ENCODE data around the gene INMT. TPM values are rescaled to one million over a fixed set of nuclear protein-coding genes. Genes with fewer than 3 reads are reported as not detected.

INMT gene
- total RNA-seq, 2 donors from 2014 or later = 88.9 to 199 TPM

GRCh38 chr7:30744075-30744417, 7.9 kb upstream of the INMT start:
- Histone ChIP-seq H3K27me3 (no peaks in the 10 kb centered on the region), H3K27ac (no peak overlapping the region), H3K9me3 (no peaks in the 10 kb centered on the region), H3K4me3 (no peak overlapping the region), H3K4me1 (peaks cover 0 to 8% of the 10 kb centered on the region in 2 donors), H3K36me3 (no peaks in the 10 kb centered on the region)
- no peak for TF ChIP-seq CTCF (IDR thresholded peaks at IDR 0.05)
- no peak for DNase-seq (ENCODE audit: low spot score)

- H3K4me3 ChIP-seq = no peak overlapping the region
- DNase-seq (ENCODE audit: low spot score) = peak; percentile 63
- peaks cover 0 to 17% of the 10 kb centered on the region in 2 donors for H3K4me1 ChIP-seq
- H3K27me3 ChIP-seq = no peaks in the 10 kb centered on the region
- H3K36me3 ChIP-seq = no peaks in the 10 kb centered on the region
- no peak overlapping the region for H3K27ac ChIP-seq
- TF ChIP-seq CTCF (IDR thresholded peaks at IDR 0.05) = no peak
- H3K9me3 ChIP-seq = no peaks in the 10 kb centered on the region
These were observed 6.5 kb upstream of the INMT start for GRCh38 chr7:30745261-30745941.

DNA sequence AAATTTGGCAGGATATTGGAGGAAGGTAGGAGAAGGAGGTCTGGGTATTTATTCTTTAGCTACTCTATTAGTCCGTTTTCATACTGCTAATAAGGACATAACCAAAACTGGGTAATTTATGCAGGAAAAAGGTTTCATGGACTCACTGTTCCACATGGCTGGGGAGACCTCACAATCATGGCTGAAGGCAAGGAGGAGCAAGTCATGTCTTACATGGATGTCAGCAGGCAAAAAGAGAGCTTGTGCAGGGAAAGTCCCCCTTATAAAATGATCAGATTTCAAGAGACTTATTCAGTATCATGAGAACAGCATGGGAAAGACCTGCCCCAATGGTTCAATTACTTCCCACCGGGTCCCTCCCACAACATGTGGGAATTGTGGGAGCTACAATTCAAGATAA, 1.9 kb upstream of the INMT start:
- DNase-seq (ENCODE audit: low spot score) = no peak
- no peak for TF ChIP-seq CTCF (IDR thresholded peaks at IDR 0.05)
- no peak overlapping the region for H3K4me3 ChIP-seq
- no peaks in the 10 kb centered on the region for H3K36me3 ChIP-seq
- H3K27ac ChIP-seq = peak overlapping the region; percentile 78 to 84
- H3K27me3 ChIP-seq = no peaks in the 10 kb centered on the region
- peaks cover 0 to 54% of the 10 kb centered on the region in 2 donors for H3K4me1 ChIP-seq
- no peaks in the 10 kb centered on the region for H3K9me3 ChIP-seq

GRCh38 chr7:30750683-30751650, 968 bp upstream of the INMT start:
- no peaks in the 10 kb centered on the region for H3K9me3 ChIP-seq
- TF ChIP-seq CTCF (IDR thresholded peaks at IDR 0.05) = no peak
- H3K36me3 ChIP-seq = no peaks in the 10 kb centered on the region
- peak; percentile 87 for DNase-seq (ENCODE audit: low spot score)
- H3K27ac ChIP-seq = peak overlapping the region; percentile 78 to 84
- peak overlapping the region in 1 of 2 donors; percentile 52 for H3K4me3 ChIP-seq
- peaks cover 0 to 57% of the 10 kb centered on the region in 2 donors for H3K4me1 ChIP-seq
- no peaks in the 10 kb centered on the region for H3K27me3 ChIP-seq

DNA sequence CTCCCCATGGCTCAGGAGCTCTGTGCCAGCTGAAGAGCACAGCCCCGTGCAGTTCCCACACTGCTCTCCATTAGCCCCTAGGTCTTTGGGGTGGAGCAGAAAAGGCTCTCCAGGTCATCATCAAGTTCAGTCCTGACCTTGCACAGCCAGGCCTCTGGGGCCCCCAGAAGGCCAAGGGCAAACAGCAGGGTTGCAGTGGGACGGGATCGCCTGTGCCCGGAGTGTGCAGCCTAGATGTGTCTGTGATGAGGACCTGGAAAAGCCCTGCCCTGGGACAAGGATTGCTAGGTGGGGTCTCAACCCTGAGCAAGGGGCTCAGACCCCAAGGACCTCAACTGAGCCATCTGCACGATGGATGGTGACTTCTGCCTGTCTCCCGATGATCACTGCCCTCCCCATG, 549 bp downstream of the INMT start:
- no peak for TF ChIP-seq CTCF (IDR thresholded peaks at IDR 0.05)
- H3K27me3 ChIP-seq = no peaks in the 10 kb centered on the region
- H3K36me3 ChIP-seq = no peaks in the 10 kb centered on the region
- H3K9me3 ChIP-seq = no peaks in the 10 kb centered on the region
- peaks cover 0 to 68% of the 10 kb centered on the region in 2 donors for H3K4me1 ChIP-seq
- DNase-seq (ENCODE audit: low spot score) = no peak
- peak overlapping the region; percentile 78 to 84 for H3K27ac ChIP-seq
- peak overlapping the region; percentile 30 to 52 for H3K4me3 ChIP-seq
